WERI-Rb-1 (cell line): ENCODE measurements around the gene NLGN1.

Experiments
- DNase-seq: peaks from one replicate; pipeline ENCODE4 v3.0.0-alpha.2; 2020
- H3K27ac ChIP-seq: fragments of 250-450 bp; sonication (Bioruptor Pico); 2 replicates; pipeline ENCODE4 v1.5.1; 2020; ENCODE audit warnings: mild to moderate bottlenecking, moderate library complexity
- H3K27me3 ChIP-seq: fragments of 250-450 bp; sonication (Bioruptor Pico); 2 replicates; pipeline ENCODE4 v1.5.1; 2021; ENCODE audit warnings: mild to moderate bottlenecking, low read depth, moderate library complexity; ENCODE audit not compliant: insufficient read depth, severe bottlenecking
- H3K36me3 ChIP-seq: fragments of 250-450 bp; sonication (Bioruptor Pico); 2 replicates; pipeline ENCODE4 v1.5.1; 2020; ENCODE audit warnings: mild to moderate bottlenecking, moderate library complexity
- H3K4me3 ChIP-seq: 2 replicates; pipeline ENCODE4 v1.5.1; 2011; ENCODE audit warnings: low read depth, mild to moderate bottlenecking, control low read depth, low read length
- H3K9me3 ChIP-seq: fragments of 250-450 bp; sonication (Bioruptor Pico); 2 replicates; pipeline ENCODE4 v1.5.1; 2021; ENCODE audit warnings: mild to moderate bottlenecking, moderate library complexity; ENCODE audit not compliant: severe bottlenecking
- TF ChIP-seq, protein P1 (sequence below): IDR thresholded peaks from 2 replicates; pipeline ENCODE4 v1.5.1; 2011; ENCODE audit warnings: low read depth, mild to moderate bottlenecking, control low read depth, inconsistent platforms, low read length

Gene NLGN1

GRCh38 chr3:173862701-173863100, 465.2 kb downstream of the NLGN1 start:
- Histone ChIP-seq H3K27me3 (no peaks in the 10 kb centered on the region), H3K9me3 (no peaks in the 10 kb centered on the region), H3K4me3 (no peak overlapping the region), H3K27ac (no peak overlapping the region), H3K36me3 (no peaks in the 10 kb centered on the region)
- no peak for DNase-seq
- TF ChIP-seq, protein P1, sequence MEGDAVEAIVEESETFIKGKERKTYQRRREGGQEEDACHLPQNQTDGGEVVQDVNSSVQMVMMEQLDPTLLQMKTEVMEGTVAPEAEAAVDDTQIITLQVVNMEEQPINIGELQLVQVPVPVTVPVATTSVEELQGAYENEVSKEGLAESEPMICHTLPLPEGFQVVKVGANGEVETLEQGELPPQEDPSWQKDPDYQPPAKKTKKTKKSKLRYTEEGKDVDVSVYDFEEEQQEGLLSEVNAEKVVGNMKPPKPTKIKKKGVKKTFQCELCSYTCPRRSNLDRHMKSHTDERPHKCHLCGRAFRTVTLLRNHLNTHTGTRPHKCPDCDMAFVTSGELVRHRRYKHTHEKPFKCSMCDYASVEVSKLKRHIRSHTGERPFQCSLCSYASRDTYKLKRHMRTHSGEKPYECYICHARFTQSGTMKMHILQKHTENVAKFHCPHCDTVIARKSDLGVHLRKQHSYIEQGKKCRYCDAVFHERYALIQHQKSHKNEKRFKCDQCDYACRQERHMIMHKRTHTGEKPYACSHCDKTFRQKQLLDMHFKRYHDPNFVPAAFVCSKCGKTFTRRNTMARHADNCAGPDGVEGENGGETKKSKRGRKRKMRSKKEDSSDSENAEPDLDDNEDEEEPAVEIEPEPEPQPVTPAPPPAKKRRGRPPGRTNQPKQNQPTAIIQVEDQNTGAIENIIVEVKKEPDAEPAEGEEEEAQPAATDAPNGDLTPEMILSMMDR, result no peak

DNA sequence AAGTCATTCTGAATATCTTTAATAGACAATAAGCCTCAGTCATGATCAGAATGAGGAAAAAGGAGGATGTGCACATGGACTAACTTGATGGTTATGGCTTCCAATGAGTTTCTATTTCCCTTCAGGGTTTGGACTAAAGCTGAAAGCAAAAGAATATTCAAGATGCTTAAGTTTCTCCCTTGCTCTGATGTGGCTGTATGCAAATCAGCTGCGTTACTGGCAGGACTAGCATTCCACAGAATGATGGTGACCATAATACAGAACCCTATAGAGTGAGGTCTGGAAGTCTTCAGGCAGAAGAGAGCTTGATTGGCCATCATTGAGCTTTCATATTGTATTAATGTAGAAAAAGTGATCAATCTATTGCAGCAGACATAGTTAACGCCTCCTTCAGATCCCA, 466.0 kb downstream of the NLGN1 start:
- Histone ChIP-seq H3K36me3 (no peaks in the 10 kb centered on the region), H3K27ac (no peak overlapping the region), H3K9me3 (no peaks in the 10 kb centered on the region), H3K4me3 (no peak overlapping the region), H3K27me3 (no peaks in the 10 kb centered on the region)
- TF ChIP-seq, protein P1, result no peak
- no peak for DNase-seq

- H3K36me3 ChIP-seq, result no peaks in the 10 kb centered on the region
- no peak overlapping the region for H3K4me3 ChIP-seq
- DNase-seq, result no peak
- TF ChIP-seq, protein P1, result no peak
- no peaks in the 10 kb centered on the region for H3K27me3 ChIP-seq
- no peak overlapping the region for H3K27ac ChIP-seq
- no peaks in the 10 kb centered on the region for H3K9me3 ChIP-seq
These were observed 468.5 kb downstream of the NLGN1 start for GRCh38 chr3:173865900-173866498.

DNA sequence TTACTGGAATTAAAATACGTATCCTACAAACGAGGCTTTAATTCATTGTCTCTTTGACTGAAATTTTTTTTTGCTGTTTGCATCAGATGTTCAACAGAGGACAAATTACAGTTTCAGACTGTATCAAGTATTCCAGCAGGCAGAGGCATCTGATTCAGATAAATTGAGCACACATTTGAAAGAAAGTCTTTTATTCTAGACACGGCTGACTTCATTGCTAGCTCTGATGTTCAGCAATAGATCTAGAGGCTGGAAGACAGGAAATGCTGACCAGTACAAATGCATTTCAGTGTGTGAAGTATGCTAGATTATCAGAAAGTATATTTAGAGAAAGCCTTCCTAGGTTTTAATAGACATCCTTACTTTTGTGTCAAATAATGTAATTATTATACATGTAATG, 472.2 kb downstream of the NLGN1 start:
- no peaks in the 10 kb centered on the region for H3K9me3 ChIP-seq
- H3K4me3 ChIP-seq, result no peak overlapping the region
- no peaks in the 10 kb centered on the region for H3K27me3 ChIP-seq
- DNase-seq, result no peak
- TF ChIP-seq, protein P1, result no peak
- H3K27ac ChIP-seq, result no peak overlapping the region
- H3K36me3 ChIP-seq, result no peaks in the 10 kb centered on the region

- H3K4me3 ChIP-seq, result no peak overlapping the region
- H3K9me3 ChIP-seq, result no peaks in the 10 kb centered on the region
- no peaks in the 10 kb centered on the region for H3K27me3 ChIP-seq
- TF ChIP-seq, protein P1, result no peak
- H3K36me3 ChIP-seq, result no peaks in the 10 kb centered on the region
- no peak overlapping the region for H3K27ac ChIP-seq
- DNase-seq, result no peak
These were observed 473.4 kb downstream of the NLGN1 start for GRCh38 chr3:173870976-173871375.

GRCh38 chr3:173875790-173876189, 478.2 kb downstream of the NLGN1 start:
- H3K27me3 ChIP-seq, result no peaks in the 10 kb centered on the region

More at GRCh38 chr3:173875790-173876189, 478.2 kb downstream of the NLGN1 start:
- Histone ChIP-seq H3K27ac (no peak overlapping the region), H3K36me3 (no peaks in the 10 kb centered on the region), H3K9me3 (no peaks in the 10 kb centered on the region), H3K4me3 (no peak overlapping the region)
- TF ChIP-seq, protein P1, result no peak
- no peak for DNase-seq
